Endothelial cell of umbilical vein (primary cell): ENCODE data around the gene MED28. TPM values are rescaled to one million over a fixed set of nuclear protein-coding genes. Genes with fewer than 3 reads are reported as not detected.
A peak's percentile ranks its signal among the peaks of the same experiment; 100 is the strongest.

Experiments
- BruUV-seq: library from RNA; stranded (reverse); fragments of 400-500 nt; replicated peaks from 2 replicates; lab custom pipeline; 2021; lab: Mats Ljungman, UMichigan
- CTCF ChIA-PET: fragments of 300-600, 350-600 bp; sonication (Branson Sonifier 250); formaldehyde crosslinking; loops from one replicate; lab custom pipeline; 2021; ENCODE audit warnings: antibody characterized with exemption, inconsistent platforms; lab: Charles Lee
- POLR2A ChIA-PET: fragments of 300-600, 350-600 bp; sonication (Branson Sonifier 250); formaldehyde crosslinking; loops from one replicate; lab custom pipeline; 2021; ENCODE audit warnings: antibody characterized with exemption, inconsistent platforms; lab: Charles Lee
- DNase-seq: peaks from one replicate; pipeline ENCODE4 v3.0.0-alpha.2; 2011; ENCODE audit warnings: low read depth, low spot score
- FAIRE-seq: peaks from 2 replicates; lab custom pipeline; 2011; peaks lifted over from hg19 to GRCh38; lab: Jason Lieb, UNC
- H2AFZ ChIP-seq: 2 replicates; pipeline ENCODE4 v1.6.0; 2012; ENCODE audit warnings: low read depth, low read length, control low read depth, inconsistent platforms
- H3K27ac ChIP-seq: 2 replicates; pipeline ENCODE4 v1.5.1; 2011; ENCODE audit warnings: low read depth, mild to moderate bottlenecking, control low read depth, low read length, moderate library complexity; ENCODE audit not compliant: insufficient read depth
- H3K27me3 ChIP-seq, 2 experiments: 2 replicates each; pipeline versions ENCODE4 v1.6.0 to v1.6.1; 2011; ENCODE audit warnings: low read length in 2 of 2, mixed read lengths in 1 of 2; ENCODE audit not compliant: control insufficient read depth in 2 of 2, insufficient read depth in 2 of 2
- H3K36me3 ChIP-seq, 2 experiments: 2 replicates in 1 of 2; 3 replicates in 1 of 2; pipeline ENCODE4 v1.5.1; 2011; ENCODE audit warnings: low read length in 2 of 2, mild to moderate bottlenecking in 1 of 2, moderate library complexity in 1 of 2; ENCODE audit not compliant: control insufficient read depth in 2 of 2, insufficient read depth in 2 of 2; ENCODE audit errors: extremely low read depth in 1 of 2
- H3K4me1 ChIP-seq: 3 replicates; pipeline ENCODE4 v1.5.1; 2011; ENCODE audit warnings: mild to moderate bottlenecking, low read length; ENCODE audit not compliant: control insufficient read depth, insufficient read depth; ENCODE audit errors: extremely low read depth
- H3K4me2 ChIP-seq: 2 replicates; pipeline ENCODE4 v1.6.1; 2011; ENCODE audit warnings: low read length, control low read depth, mixed read lengths; ENCODE audit not compliant: insufficient read depth
- H3K4me3 ChIP-seq, 3 experiments: fragments of 200-600 bp in 1 of 3; sonication (generic), shearing (Covaris generic) in 1 of 3; replicated peaks in 1 of 3; 2 replicates each; pipeline ENCODE4 v1.5.1; 2011 to 2016; ENCODE audit warnings: control low read depth in 3 of 3, low read length in 3 of 3, mild to moderate bottlenecking in 2 of 3, inconsistent platforms in 1 of 3, low read depth in 1 of 3, moderate library complexity in 1 of 3; ENCODE audit not compliant: insufficient read depth in 1 of 3
- H3K79me2 ChIP-seq: 2 replicates; pipeline ENCODE4 v1.6.0; 2012; ENCODE audit warnings: low read length, inconsistent platforms; ENCODE audit not compliant: control insufficient read depth, insufficient read depth
- H3K9ac ChIP-seq: replicated peaks from 2 replicates; pipeline ENCODE3; 2011; ENCODE audit warnings: low read length, control low read depth; ENCODE audit not compliant: insufficient read depth; ENCODE audit errors: extremely low read depth
- H3K9me1 ChIP-seq: replicated peaks from 3 replicates; pipeline ENCODE4 v1.6.0; 2011; ENCODE audit warnings: mild to moderate bottlenecking, low read length; ENCODE audit not compliant: control insufficient read depth, insufficient read depth; ENCODE audit errors: extremely low read depth
- H3K9me3 ChIP-seq: replicated peaks from 2 replicates; pipeline ENCODE4 v1.5.1; 2012; ENCODE audit warnings: low read length, inconsistent platforms; ENCODE audit not compliant: control insufficient read depth, insufficient read depth
- H4K20me1 ChIP-seq: replicated peaks from 2 replicates; pipeline ENCODE3; 2011; ENCODE audit warnings: mild to moderate bottlenecking, low read length; ENCODE audit not compliant: control insufficient read depth, insufficient read depth; ENCODE audit errors: extremely low read depth
- FOS ChIP-seq: IDR thresholded peaks from 2 replicates; pipeline ENCODE4 v1.6.1; 2011; ENCODE audit warnings: mild to moderate bottlenecking, low read length, moderate library complexity, borderline replicate concordance; ENCODE audit not compliant: insufficient read depth
- GATA2 ChIP-seq: IDR thresholded peaks from 2 replicates; pipeline ENCODE4 v1.7.0; 2011; ENCODE audit warnings: low read depth, mild to moderate bottlenecking, moderate library complexity, mixed read lengths, low read length; ENCODE audit not compliant: insufficient read length, insufficient read depth
- POLR2A ChIP-seq: IDR thresholded peaks from 2 replicates; pipeline ENCODE4 v1.6.1; 2012; ENCODE audit warnings: low read depth, mild to moderate bottlenecking, control low read depth, low read length
- POLR2AphosphoS5 ChIP-seq: IDR thresholded peaks from 2 replicates; pipeline ENCODE4 v1.6.1; 2012; ENCODE audit warnings: low read depth, mild to moderate bottlenecking, control low read depth, low read length, moderate library complexity; ENCODE audit not compliant: insufficient read depth
- dilution Hi-C: fragments of 300-500 bp; cut with MboI; formaldehyde crosslinking; loops from one replicate; pipeline ENCODE4 v1.15.0; 2019; ENCODE audit warnings: low sequenced_read_pairs; ENCODE audit not compliant: extremely low pct_ligation_motif_present
- intact Hi-C: fragments of 100-400 bp; cut with micrococcal nuclease; formaldehyde crosslinking; loops from one replicate; pipeline ENCODE4 v1.10.0; 2022
- polyA plus RNA-seq, 4 experiments: library from polyadenylated mRNA; depleted of rRNA in 3 of 4; stranded (reverse) in 3 of 4; unstranded in 1 of 4; fragments of >200 nt; gene quantifications; 2 replicates each; pipeline versions ENCODE4 v1.2.1 to v1.2.3, GENCODE V29; 2011 to 2012; ENCODE audit warnings: missing spikeins in 1 of 4
- total RNA-seq: library from RNA; stranded (reverse); gene quantifications from 2 replicates; pipeline ENCODE4 v1.2.3, GENCODE V29; 2021

MED28 gene
- total and polyA plus RNA-seq, 2 donors (not counting 3 experiments of a cell fraction or from before 2014, with no cell fraction given) = 10.0 to 49.1 TPM

- H3K27me3 ChIP-seq = no peaks in the 10 kb centered on the region
- TF ChIP-seq POLR2A (no peak), GATA2 (peak; percentile 56), POLR2AphosphoS5 (peak; percentile 27)
- peaks cover 24 to 27% of the 10 kb centered on the region in 2 experiments for H3K36me3 ChIP-seq
- H3K4me2 ChIP-seq = peak overlapping the region; percentile 50
- ChIA-PET CTCF (interaction anchor here (1.3 to 1.4 kb wide), 2 partner anchors 32 to 33 kb away, joined by 3 to 8 read pairs; partner anchors contain the start of gene MED28), POLR2A (no interaction called here)
- intact Hi-C loops = loop anchor here (1.0 to 2.0 kb wide), 2 partner anchors 16 to 33 kb away; partner anchors contain the start of gene MED28
- H3K79me2 ChIP-seq = no peaks in the 10 kb centered on the region
- H3K4me3 ChIP-seq = peak overlapping the region in 1 of 3 experiments; percentile 28
- peaks cover 36% of the 10 kb centered on the region for H3K4me1 ChIP-seq
- H2AFZ ChIP-seq = no peak overlapping the region
- BruUV-seq = no TSS peak
- dilution Hi-C loops = no loop called here
- no peaks in the 10 kb centered on the region for H3K9me1 ChIP-seq
- H3K9ac ChIP-seq = peak overlapping the region; percentile 6
- DNase-seq = peak; percentile 77
- H4K20me1 ChIP-seq = no peaks in the 10 kb centered on the region
- peak; percentile 89 for FAIRE-seq
- H3K27ac ChIP-seq = peak overlapping the region; percentile 57
- H3K9me3 ChIP-seq = no peaks in the 10 kb centered on the region
Observed at GRCh38 chr4:17580969-17581368, 33.5 kb upstream of the MED28 start.

DNA sequence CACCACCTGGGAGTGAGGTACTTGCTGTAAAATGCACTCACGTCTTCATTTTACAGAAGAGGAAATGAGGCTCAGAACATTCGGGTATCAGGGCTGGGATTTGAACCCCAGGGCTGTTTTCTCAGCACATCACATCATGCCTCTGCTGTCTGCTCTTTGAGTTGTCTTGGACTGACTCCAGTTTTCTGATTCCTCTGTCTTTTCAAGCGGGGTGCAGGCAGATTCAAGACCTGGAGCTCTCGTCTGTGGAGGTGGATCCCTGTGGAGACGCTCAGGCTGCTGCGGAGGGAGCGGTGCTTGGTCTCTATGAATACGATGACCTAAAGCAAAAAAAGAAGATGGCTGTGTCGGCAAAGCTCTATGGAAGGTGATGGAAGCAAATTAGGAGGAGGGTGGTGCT lies 31.2 kb upstream of the MED28 start:
- H3K27me3 ChIP-seq = no peaks in the 10 kb centered on the region
- dilution Hi-C loops (no loop called here), intact Hi-C loops (no loop called here)
- ChIA-PET CTCF (interaction anchor here (1.9 to 2.1 kb wide), 2 partner anchors 17 to 34 kb away, joined by 5 to 7 read pairs; no protein-coding TSS in a partner anchor), POLR2A (no interaction called here)
- BruUV-seq = no TSS peak
- H3K9me1 ChIP-seq = no peaks in the 10 kb centered on the region
- DNase-seq (no peak), FAIRE-seq (no peak)
- H3K79me2 ChIP-seq = no peaks in the 10 kb centered on the region
- peaks cover 27 to 37% of the 10 kb centered on the region in 2 experiments for H3K36me3 ChIP-seq
- H3K4me2 ChIP-seq = no peak overlapping the region
- H2AFZ ChIP-seq = no peak overlapping the region
- no peak for TF ChIP-seq FOS
- no peaks in the 10 kb centered on the region for H4K20me1 ChIP-seq
- no peak overlapping the region for H3K27ac ChIP-seq
- H3K9ac ChIP-seq = no peak overlapping the region
- no peak overlapping the region for H3K4me3 ChIP-seq
- no peaks in the 10 kb centered on the region for H3K9me3 ChIP-seq
- H3K4me1 ChIP-seq = peaks cover 33% of the 10 kb centered on the region
